H1 (cell line): ENCODE results near the gene IFT27. TPM values are rescaled to one million over a fixed set of nuclear protein-coding genes. Genes with fewer than 3 reads are reported as not detected.

Source experiments
- CTCF ChIP-seq, 3 experiments: IDR thresholded peaks; 1 replicate in 2 of 3; 2 replicates in 1 of 3; pipeline versions ENCODE4 v1.5.1 to v1.6.1; 2011; ENCODE audit warnings: low read length in 3 of 3, mild to moderate bottlenecking in 3 of 3, inconsistent platforms in 2 of 3, low read depth in 1 of 3, moderate library complexity in 1 of 3; ENCODE audit not compliant: insufficient read depth in 1 of 3; ENCODE audit errors: control extremely low read depth in 1 of 3
- POU5F1 ChIP-seq: IDR thresholded peaks from 2 replicates; pipeline ENCODE4 v1.6.1; 2011; ENCODE audit warnings: low read depth, mild to moderate bottlenecking, low read length, moderate library complexity
- polyA plus RNA-seq, 7 experiments: library from polyadenylated mRNA; depleted of rRNA in 3 of 7; stranded (reverse) in 5 of 7; unstranded in 2 of 7; fragments of >200 nt in 5 of 7; fragments of 200-250 nt in 2 of 7; gene quantifications; 1 replicate in 5 of 7; 2 replicates in 1 of 7; 4 replicates in 1 of 7; pipeline versions ENCODE4 v1.2.1 to v1.2.3, GENCODE V29; 2011 to 2013; ENCODE audit warnings: missing spikeins in 2 of 7, mixed read lengths in 2 of 7
- total RNA-seq: library from RNA; stranded (reverse); fragmentation: NEBNext Ultra II Directional; extraction: Animal tissue kit (Norgen Biotek cat#: 25700); gene quantifications from 2 replicates; pipeline ENCODE4 v1.2.1, GENCODE V29; 2021

IFT27 gene
- total and polyA plus RNA-seq, 2 of the 8 experiments (the other 6 are each of a cell fraction or from before 2014, with no cell fraction given): 36.4 to 46.2 TPM

- TF ChIP-seq CTCF (IDR thresholded peaks at IDR 0.05; ENCODE audit: control extremely low read depth in 1 of 3, insufficient read depth in 1 of 3, low read depth in 1 of 3, low read length in 3 of 3) (no peak), POU5F1 (no peak)
Measured at GRCh38 chr22:36758792-36759271, 17.1 kb downstream of the IFT27 start (continued).
